GM21381 (cell line): ENCODE data around the gene CTSA.
"Not testable (repeated sequence)": the region's sequence is repeated elsewhere in the genome, so short reads cannot be mapped to it uniquely, and the experiment has no call there.

Experiments used
- ATAC-seq: cut with Tn5 transposase; IDR thresholded peaks from one replicate; pipeline ENCODE4 v1.9.1; 2021; ENCODE audit warnings: mild to moderate bottlenecking, moderate library complexity; ENCODE audit not compliant: unreplicated experiment

Gene CTSA

GRCh38 chr20:45863543-45864470 is 27.3 kb upstream of the CTSA start:
- no peak for ATAC-seq

- no peak for ATAC-seq
These were observed 24.7 kb upstream of the CTSA start for GRCh38 chr20:45866454-45866853.

- ATAC-seq = no peak
These were observed 23.9 kb upstream of the CTSA start for GRCh38 chr20:45867136-45867818.

- no peak for ATAC-seq
These were observed 23.3 kb upstream of the CTSA start for GRCh38 chr20:45867819-45868176.

GRCh38 chr20:45872626-45873025 is 18.5 kb upstream of the CTSA start:
- ATAC-seq = no peak

GRCh38 chr20:45873409-45874103 is 17.6 kb upstream of the CTSA start:
- ATAC-seq = no peak

- not testable (repeated sequence) for ATAC-seq
These were observed 17.0 kb upstream of the CTSA start for GRCh38 chr20:45874104-45874481.

GRCh38 chr20:45874576-45874975 is 16.6 kb upstream of the CTSA start:
- ATAC-seq = no peak

GRCh38 chr20:45878076-45878761 is 12.9 kb upstream of the CTSA start:
- ATAC-seq = no peak

GRCh38 chr20:45880988-45881788 is 9.9 kb upstream of the CTSA start, which contains the start of gene ZSWIM1:
Gene ZSWIM1 (plus strand): TSS chr20:45881227. CDS start chr20:45882593, 1,366 bp downstream.
- peak; percentile 96 for ATAC-seq

GRCh38 chr20:45882469-45883099 is 8.6 kb upstream of the CTSA start:
- ATAC-seq = no peak

GRCh38 chr20:45883100-45883469 is 8.1 kb upstream of the CTSA start:
- ATAC-seq = no peak

- no peak for ATAC-seq
These were observed 4.4 kb upstream of the CTSA start for GRCh38 chr20:45886590-45887345.

- ATAC-seq = no peak
These were observed 3.8 kb upstream of the CTSA start, which contains the start of gene SPATA25 for GRCh38 chr20:45887346-45887715. Gene SPATA25 (minus strand): TSS chr20:45887622. CDS start chr20:45887590, 32 bp downstream.

GRCh38 chr20:45888681-45889080 is 2.5 kb upstream of the CTSA start:
- ATAC-seq = no peak

- peak; percentile 34 for ATAC-seq
These were observed 804 bp upstream of the CTSA start for GRCh38 chr20:45890077-45890984.

GRCh38 chr20:45892049-45892825 is 1.1 kb downstream of the CTSA start:
- no peak for ATAC-seq
